ENCODE measurements around the gene ADRA2C. TPM values are rescaled to one million over a fixed set of nuclear protein-coding genes. Genes with fewer than 3 reads are reported as not detected.
"Not testable (repeated sequence)": the region's sequence is repeated elsewhere in the genome, so short reads cannot be mapped to it uniquely, and the experiment has no call there.

ADRA2C gene
- polyA plus RNA-seq, 2 of the 4 experiments (the other 2 are of a cell fraction) = 1.9 to 4.1 TPM

- CTCF ChIA-PET = no interaction called here
Measured at GRCh38 chr4:3814053-3814570, 47.9 kb downstream of the ADRA2C start.

GRCh38 chr4:3814838-3815237 lies 48.7 kb downstream of the ADRA2C start:
- H3K9me3 ChIP-seq; H3K4me2 ChIP-seq; DNase-seq (ENCODE audit: low read depth in 1 of 2, low spot score in 1 of 2); H3K27ac ChIP-seq; POLR2A ChIA-PET; H3K4me3 ChIP-seq: not testable (repeated sequence)
- FAIRE-seq (peak; percentile 72), ATAC-seq (peak in 1 of 2 experiments; percentile 73; a peak in 3 of 6 replicates)
- CTCF ChIA-PET = interaction anchor here (0.6 kb wide), 1 partner anchor 108 kb away, joined by 3 read pairs; no protein-coding TSS in a partner anchor
- peaks cover 11% of the 10 kb centered on the region for H3K4me1 ChIP-seq

More at GRCh38 chr4:3814053-3814570, 47.9 kb downstream of the ADRA2C start:
- H3K9me3 ChIP-seq = no peaks in the 10 kb centered on the region
- H3K27ac ChIP-seq = no peak overlapping the region
- H3K4me2 ChIP-seq = no peak overlapping the region
- no peak overlapping the region for H3K4me3 ChIP-seq
- FAIRE-seq (no peak), DNase-seq (ENCODE audit: low read depth in 1 of 2, low spot score in 1 of 2) (no peak), ATAC-seq (no peak)
- TF ChIP-seq POLR2A (IDR thresholded peaks at IDR 0.05; ENCODE audit: low read length) (no peak), RCOR1 (IDR thresholded peaks at IDR 0.05; ENCODE audit: low read depth, low read length) (no peak), EHF (CRISPR knock-in tag; IDR thresholded peaks at IDR 0.05) (no peak), SMC3 (IDR thresholded peaks at IDR 0.05) (no peak), KDM5A (IDR thresholded peaks at IDR 0.05) (no peak), NFE2L2 (conservative IDR thresholded peaks at IDR 0.05; ENCODE audit: low read length) (no peak), CBX2 (IDR thresholded peaks at IDR 0.05; ENCODE audit: borderline replicate concordance, low read depth) (no peak), RARB (CRISPR knock-in tag; IDR thresholded peaks at IDR 0.05) (no peak), JUN (IDR thresholded peaks at IDR 0.05) (no peak), JUNB (IDR thresholded peaks at IDR 0.05) (no peak), ATOH8 (CRISPR knock-in tag; IDR thresholded peaks at IDR 0.05; ENCODE audit: low read depth) (no peak), HOXB13 (CRISPR knock-in tag; IDR thresholded peaks at IDR 0.05; ENCODE audit: low read depth) (no peak), SREBF2 (IDR thresholded peaks at IDR 0.05) (no peak)
- POLR2A ChIA-PET = no interaction called here
- WGBS (ENCODE audit: missing lambda C conversion rate) = 28% methylated on average over 4 of the region's 6 CpGs
- H3K4me1 ChIP-seq = peaks cover 4% of the 10 kb centered on the region; the same call in 2 of the 3 replicates

- ChIA-PET POLR2A (no interaction called here), CTCF (no interaction called here)
- no peak overlapping the region for H3K4me3 ChIP-seq
- DNase-seq (ENCODE audit: low read depth in 1 of 2, low spot score in 1 of 2) = no peak
- no peak overlapping the region for H3K4me2 ChIP-seq
- no peak for FAIRE-seq
- no peaks in the 10 kb centered on the region for H3K9me3 ChIP-seq
- peaks cover 19% of the 10 kb centered on the region for H3K4me1 ChIP-seq
- ATAC-seq = no peak
- no peak overlapping the region for H3K27ac ChIP-seq
- 20% methylated on average over 5 of the region's 8 CpGs for WGBS (ENCODE audit: missing lambda C conversion rate)
- TF ChIP-seq FOSB (CRISPR knock-in tag; IDR thresholded peaks at IDR 0.05) (no peak), CHD4 (IDR thresholded peaks at IDR 0.05; ENCODE audit: borderline replicate concordance) (no peak), RFX5 (IDR thresholded peaks at IDR 0.05) (no peak), HES2 (IDR thresholded peaks at IDR 0.05) (no peak), MAZ (IDR thresholded peaks at IDR 0.05; ENCODE audit: borderline replicate concordance, low read depth, low read length) (no peak), USF2 (IDR thresholded peaks at IDR 0.05) (no peak), NPAS2 (CRISPR knock-in tag; IDR thresholded peaks at IDR 0.05; ENCODE audit: borderline replicate concordance) (no peak), E2F6 (IDR thresholded peaks at IDR 0.05; ENCODE audit: borderline replicate concordance, low read depth) (no peak), CTCF (IDR thresholded peaks at IDR 0.05) (no peak), CBX2 (IDR thresholded peaks at IDR 0.05; ENCODE audit: borderline replicate concordance, low read depth) (no peak), POLR2AphosphoS2 (conservative IDR thresholded peaks at IDR 0.05; ENCODE audit: low read length) (no peak), ELK1 (IDR thresholded peaks at IDR 0.05; ENCODE audit: low read depth, low read length) (no peak), SREBF2 (IDR thresholded peaks at IDR 0.05) (no peak), MAFK (IDR thresholded peaks at IDR 0.05; ENCODE audit: partially characterized antibody) (no peak), FOSL2 (IDR thresholded peaks at IDR 0.05) (no peak), FOSL2 (CRISPR knock-in tag; IDR thresholded peaks at IDR 0.05) (no peak), RAD21 (conservative IDR thresholded peaks at IDR 0.05 in 1 of 2, IDR thresholded peaks at IDR 0.05 in 1 of 2) (no peak), ESRRA (IDR thresholded peaks at IDR 0.05; ENCODE audit: borderline replicate concordance, low read length) (no peak), HOXA7 (CRISPR knock-in tag; IDR thresholded peaks at IDR 0.05) (no peak), HEYL (CRISPR knock-in tag; IDR thresholded peaks at IDR 0.05) (no peak)
Measured at GRCh38 chr4:3816256-3816825, 50.2 kb downstream of the ADRA2C start.
